ENCODE measurements around the gene SMAD5.

Gene SMAD5

GRCh38 chr5:136198453-136198852, 65.8 kb downstream of the SMAD5 start:
- no peak for DNase-seq (ENCODE audit: low read depth)

- no peak for DNase-seq (ENCODE audit: low read depth)
Measured at GRCh38 chr5:136199408-136199807, 66.8 kb downstream of the SMAD5 start.

GRCh38 chr5:136200130-136200529, 67.5 kb downstream of the SMAD5 start:
- DNase-seq (ENCODE audit: low read depth) = no peak

- no peak for DNase-seq (ENCODE audit: low read depth)
Measured at GRCh38 chr5:136200761-136201160, 68.1 kb downstream of the SMAD5 start.

GRCh38 chr5:136201870-136202269, 69.2 kb downstream of the SMAD5 start:
- no peak for DNase-seq (ENCODE audit: low read depth)

- no peak for DNase-seq (ENCODE audit: low read depth)
Measured at GRCh38 chr5:136202469-136203205, 70.0 kb downstream of the SMAD5 start.

- DNase-seq (ENCODE audit: low read depth) = no peak
Measured at GRCh38 chr5:136203303-136203922, 70.8 kb downstream of the SMAD5 start.

- DNase-seq (ENCODE audit: low read depth) = no peak
Measured at GRCh38 chr5:136205061-136205702, 72.5 kb downstream of the SMAD5 start.

GRCh38 chr5:136205941-136206340, 73.3 kb downstream of the SMAD5 start:
- no peak for DNase-seq (ENCODE audit: low read depth)

GRCh38 chr5:136206361-136206760, 73.7 kb downstream of the SMAD5 start:
- no peak for DNase-seq (ENCODE audit: low read depth)

GRCh38 chr5:136207631-136208030, 75.0 kb downstream of the SMAD5 start:
- no peak for DNase-seq (ENCODE audit: low read depth)

GRCh38 chr5:136208916-136209315, 76.3 kb downstream of the SMAD5 start:
- no peak for DNase-seq (ENCODE audit: low read depth)

GRCh38 chr5:136209346-136209910, 76.8 kb downstream of the SMAD5 start:
- DNase-seq (ENCODE audit: low read depth) = no peak

GRCh38 chr5:136210259-136210658, 77.6 kb downstream of the SMAD5 start:
- DNase-seq (ENCODE audit: low read depth) = no peak

GRCh38 chr5:136211282-136212040, 78.8 kb downstream of the SMAD5 start:
- DNase-seq (ENCODE audit: low read depth) = no peak

- peak; percentile 12 for DNase-seq (ENCODE audit: low read depth)
Measured at GRCh38 chr5:136212252-136212721, 79.6 kb downstream of the SMAD5 start.

- no peak for DNase-seq (ENCODE audit: low read depth)
Measured at GRCh38 chr5:136213919-136214493, 81.4 kb downstream of the SMAD5 start.

- no peak for DNase-seq (ENCODE audit: low read depth)
Measured at GRCh38 chr5:136215812-136216211, 83.2 kb downstream of the SMAD5 start.

GRCh38 chr5:136216230-136216629, 83.6 kb downstream of the SMAD5 start:
- DNase-seq (ENCODE audit: low read depth) = no peak

- DNase-seq (ENCODE audit: low read depth) = no peak
Measured at GRCh38 chr5:136221340-136221739, 88.7 kb downstream of the SMAD5 start.

GRCh38 chr5:136222580-136223235, 90.1 kb downstream of the SMAD5 start:
- DNase-seq (ENCODE audit: low read depth) = no peak

Data from stimulated activated CD8-positive, alpha-beta memory T cell treated with anti-CD3 and anti-CD28 coated beads, Interleukin-7, amount 100 ng/mL, for 24 hours (primary cell).